A673 (cell line): Measurements from ENCODE around the gene CTSZ. TPM values are rescaled to one million over a fixed set of nuclear protein-coding genes. Genes with fewer than 3 reads are reported as not detected.

Experiments used
- BruUV-seq: library from RNA; stranded (reverse); fragments of 400-500 nt; replicated peaks from 2 replicates; lab custom pipeline; 2021; lab: Mats Ljungman, UMichigan
- CTCF ChIA-PET: fragments of 300-600 bp; sonication (Branson Sonifier 250); formaldehyde crosslinking; loops from one replicate; lab custom pipeline; 2022; ENCODE audit warnings: antibody characterized with exemption; lab: Charles Lee
- POLR2A ChIA-PET: fragments of 300-600 bp; sonication (Branson Sonifier 250); formaldehyde crosslinking; loops from one replicate; lab custom pipeline; 2022; ENCODE audit warnings: antibody characterized with exemption; ENCODE audit not compliant: low non-redundant PET; lab: Charles Lee
- DNase-seq: peaks from one replicate; pipeline ENCODE4 v3.0.0-alpha.2; 2015; ENCODE audit warnings: low spot score
- H3K27ac ChIP-seq: fragments of 200-600 bp; sonication (generic); 2 replicates; pipeline ENCODE4 v1.5.1; 2016; ENCODE audit warnings: mixed run types, low read depth, mild to moderate bottlenecking, mixed read lengths, antibody characterized with exemption, low read length; ENCODE audit not compliant: poor library complexity, severe bottlenecking
- H3K27me3 ChIP-seq: fragments of 200-600 bp; sonication (generic); replicated peaks from 2 replicates; pipeline ENCODE4 v1.6.1; 2017; ENCODE audit warnings: mixed run types, low read depth, mild to moderate bottlenecking, mixed read lengths, antibody characterized with exemption, low read length; ENCODE audit not compliant: insufficient read depth, poor library complexity
- H3K36me3 ChIP-seq: fragments of 200-600 bp; sonication (generic); 2 replicates; pipeline ENCODE4 v1.6.1; 2016; ENCODE audit warnings: mixed run types, mild to moderate bottlenecking, mixed read lengths, antibody characterized with exemption, low read length; ENCODE audit not compliant: insufficient read depth, poor library complexity, severe bottlenecking
- H3K4me1 ChIP-seq: fragments of 200-600 bp; sonication (generic); 2 replicates; pipeline ENCODE4 v1.6.1; 2017; ENCODE audit warnings: mixed run types, mild to moderate bottlenecking, mixed read lengths, antibody characterized with exemption, low read length; ENCODE audit not compliant: insufficient read depth, poor library complexity, severe bottlenecking
- H3K4me3 ChIP-seq: fragments of 200-600 bp; sonication (generic); 2 replicates; pipeline ENCODE4 v1.5.1; 2016; ENCODE audit warnings: low read depth, mixed run types, mild to moderate bottlenecking, mixed read lengths, low read length; ENCODE audit not compliant: poor library complexity, severe bottlenecking
- H3K9me3 ChIP-seq: fragments of 200-600 bp; sonication (generic); 2 replicates; pipeline ENCODE4 v1.6.1; 2016; ENCODE audit warnings: mixed run types, low read depth, mild to moderate bottlenecking, mixed read lengths, antibody characterized with exemption, low read length; ENCODE audit not compliant: poor library complexity, severe bottlenecking
- CTCF ChIP-seq: fragments of 300-800, 200-600 bp; sonication (generic); conservative IDR thresholded peaks from 2 replicates; pipeline ENCODE4 v1.5.1; 2017; ENCODE audit warnings: low read depth, mild to moderate bottlenecking, antibody characterized with exemption, low read length, moderate library complexity, mixed read lengths
- EZH2 ChIP-seq: fragments of 200-600 bp; sonication (generic); IDR thresholded peaks from 2 replicates; pipeline ENCODE4 v1.6.1; 2017; ENCODE audit warnings: borderline replicate concordance, low read depth, mild to moderate bottlenecking, mixed read lengths, antibody characterized with exemption, low read length; ENCODE audit not compliant: poor library complexity, severe bottlenecking
- intact Hi-C: fragments of 100-400 bp; cut with micrococcal nuclease; formaldehyde crosslinking; loops from one replicate; pipeline ENCODE4 v1.10.0; 2022; ENCODE audit not compliant: unreplicated experiment
- total RNA-seq: library from RNA; stranded (reverse); gene quantifications from 2 replicates; pipeline ENCODE4 v1.2.3, GENCODE V29; 2021

CTSZ gene
- total RNA-seq, 1 experiment from 2014 or later = 1.2 TPM

- no peaks in the 10 kb centered on the region for H3K36me3 ChIP-seq
- peaks cover 4% of the 10 kb centered on the region for H3K4me1 ChIP-seq
- TF ChIP-seq CTCF (no peak), EZH2 (no peak)
- intact Hi-C loops = no loop called here
- CTCF ChIA-PET = no interaction called here
- no peak overlapping the region for H3K4me3 ChIP-seq
- H3K27ac ChIP-seq = no peak overlapping the region
- no peaks in the 10 kb centered on the region for H3K9me3 ChIP-seq
- BruUV-seq = no TSS peak
- H3K27me3 ChIP-seq = peaks cover 11% of the 10 kb centered on the region
- no peak for DNase-seq
- POLR2A ChIA-PET = no interaction called here
These were observed 39.8 kb upstream of the CTSZ start for GRCh38 chr20:59046862-59047261.

GRCh38 chr20:59044796-59045195, 37.7 kb upstream of the CTSZ start:
- Histone ChIP-seq H3K4me1 (peaks cover 4% of the 10 kb centered on the region), H3K36me3 (no peaks in the 10 kb centered on the region), H3K27ac (no peak overlapping the region), H3K9me3 (no peaks in the 10 kb centered on the region), H3K4me3 (no peak overlapping the region), H3K27me3 (no peaks in the 10 kb centered on the region)
- TF ChIP-seq CTCF (no peak), EZH2 (no peak)
- POLR2A ChIA-PET = no interaction called here
- DNase-seq = no peak
- CTCF ChIA-PET = no interaction called here
- BruUV-seq = no TSS peak
- intact Hi-C loops = no loop called here

DNA sequence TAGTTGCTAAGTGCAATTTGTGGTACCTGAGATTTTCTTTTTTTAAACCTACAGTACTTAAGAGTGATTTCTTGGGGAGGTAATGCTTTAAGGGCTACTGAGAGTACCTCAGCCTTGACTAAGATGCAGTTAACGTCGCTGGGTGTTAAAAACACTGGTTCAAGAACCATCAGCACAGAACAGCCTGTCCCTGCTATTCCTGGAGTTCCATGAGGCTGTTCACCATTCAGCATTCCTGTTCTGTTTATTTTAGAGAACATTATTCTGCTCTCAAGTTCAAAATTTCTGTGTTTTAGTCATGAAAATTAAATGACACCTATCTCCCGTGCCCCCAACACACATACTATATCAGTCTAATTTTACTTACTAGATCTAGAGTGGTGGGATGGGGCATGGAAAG, 37.2 kb upstream of the CTSZ start:
- ChIA-PET CTCF (no interaction called here), POLR2A (no interaction called here)
- no peaks in the 10 kb centered on the region for H3K9me3 ChIP-seq
- no peaks in the 10 kb centered on the region for H3K36me3 ChIP-seq
- TF ChIP-seq CTCF (no peak), EZH2 (no peak)
- H3K4me1 ChIP-seq = peaks cover 4% of the 10 kb centered on the region
- DNase-seq = no peak
- no TSS peak for BruUV-seq
- no peaks in the 10 kb centered on the region for H3K27me3 ChIP-seq
- no peak overlapping the region for H3K4me3 ChIP-seq
- intact Hi-C loops = no loop called here
- no peak overlapping the region for H3K27ac ChIP-seq
